H4 (cell line): Measurements from ENCODE around the gene MYOT. TPM values are rescaled to one million over a fixed set of nuclear protein-coding genes. Genes with fewer than 3 reads are reported as not detected.
"Not testable (repeated sequence)": the region's sequence is repeated elsewhere in the genome, so short reads cannot be mapped to it uniquely, and the experiment has no call there.

Source experiments
- DNase-seq: peaks from one replicate; pipeline ENCODE4 v3.0.0-alpha.2; 2015; ENCODE audit warnings: low spot score
- total RNA-seq: library from RNA; depleted of rRNA; stranded (reverse); fragments of >200 nt; shearing (Covaris generic); gene quantifications from 2 replicates; pipeline ENCODE4 v1.2.3, GENCODE V29; 2014; rRNA removed

Gene MYOT
- total RNA-seq, result not detected in 2 replicates

GRCh38 chr5:137867664-137868063, at the start of gene MYOT:
TSS of gene MYOT (plus strand) at chr5:137867860. CDS start at chr5:137870652, 2,792 bp downstream.
- DNase-seq, result no peak

GRCh38 chr5:137819766-137820165, 47.9 kb upstream of the MYOT start:
- DNase-seq, result no peak

- peak; percentile 46 for DNase-seq
Observed at GRCh38 chr5:137822158-137822764, 45.4 kb upstream of the MYOT start.

- DNase-seq, result no peak
Observed at GRCh38 chr5:137822984-137823383, 44.7 kb upstream of the MYOT start.

DNA sequence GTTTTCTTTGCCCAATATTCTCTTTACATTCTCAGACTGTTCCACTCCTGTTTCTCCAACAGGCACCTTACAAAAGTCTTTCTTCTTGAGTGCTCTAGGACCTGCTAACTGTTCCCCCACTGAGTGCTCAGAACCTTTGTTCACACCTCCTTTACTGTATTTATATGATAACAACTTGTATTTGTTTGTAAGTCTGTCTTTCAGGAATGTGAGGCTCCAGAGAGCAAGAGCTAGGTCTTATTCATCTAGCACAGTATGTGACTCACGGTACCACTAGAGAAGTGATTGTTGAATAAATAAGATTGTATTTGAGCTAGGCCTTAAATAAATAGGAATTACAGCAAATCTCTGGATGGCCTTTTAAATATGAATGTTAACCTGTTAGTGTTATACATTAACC, 42.5 kb upstream of the MYOT start:
- DNase-seq, result no peak

GRCh38 chr5:137826067-137826466, 41.6 kb upstream of the MYOT start:
- no peak for DNase-seq

- DNase-seq, result no peak
Observed at GRCh38 chr5:137828180-137828579, 39.5 kb upstream of the MYOT start.

DNA sequence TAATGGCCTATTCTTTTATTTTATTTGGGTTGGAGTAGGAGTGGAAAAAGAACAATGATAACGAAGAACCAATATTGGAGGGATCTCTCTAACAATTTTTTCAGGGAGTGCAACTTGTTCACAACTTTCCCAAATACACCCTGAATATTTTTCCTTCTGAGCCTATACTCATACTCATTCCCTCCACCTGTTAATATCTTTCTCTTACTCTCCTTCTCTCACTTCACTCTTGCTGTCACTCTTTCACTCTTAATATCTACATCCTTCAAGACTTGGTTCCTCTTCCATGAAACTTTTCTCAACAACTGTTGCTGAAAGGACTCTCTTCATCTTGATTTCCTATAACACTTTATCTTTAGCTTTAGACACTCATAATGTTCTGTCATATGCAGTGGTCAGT, 39.0 kb upstream of the MYOT start:
- no peak for DNase-seq

GRCh38 chr5:137831105-137831504, 36.6 kb upstream of the MYOT start:
- DNase-seq, result no peak

DNA sequence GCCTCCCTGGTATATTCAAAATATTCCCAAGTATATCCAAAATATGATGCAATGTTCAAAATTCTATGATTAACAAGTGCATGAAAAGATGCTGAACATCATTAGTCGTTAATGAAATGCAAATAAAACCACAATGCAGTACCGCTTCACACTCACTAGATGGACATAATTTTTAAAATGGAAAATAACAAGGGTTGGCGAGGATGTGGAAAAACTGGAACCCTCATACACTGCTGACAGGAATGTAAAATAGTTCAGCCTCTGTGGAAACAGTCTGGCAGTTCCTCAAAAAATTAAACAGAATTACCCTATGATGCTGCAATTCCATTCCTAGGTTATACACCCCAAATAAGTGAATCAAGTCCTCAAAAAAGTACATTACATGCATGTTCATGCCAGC, 36.1 kb upstream of the MYOT start:
- no peak for DNase-seq

DNA sequence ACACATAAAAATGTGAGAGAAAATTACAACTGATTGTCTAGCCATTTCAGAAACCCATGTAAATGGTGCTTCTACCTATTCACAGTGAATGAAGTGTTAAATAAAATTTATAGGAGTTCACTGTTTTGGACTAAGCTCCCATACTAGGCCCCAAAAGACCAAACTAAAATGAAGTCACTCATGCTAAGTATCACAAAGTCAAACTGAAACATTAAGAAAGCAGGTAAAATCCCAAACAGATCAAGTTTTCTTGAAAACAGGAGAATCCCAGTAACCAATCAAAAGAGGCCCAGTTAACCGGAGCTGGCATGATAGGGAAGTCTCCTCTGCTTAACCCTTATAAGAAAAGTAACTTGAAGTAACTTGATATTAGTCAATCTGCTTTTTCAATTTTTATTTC, 35.2 kb upstream of the MYOT start:
- DNase-seq, result no peak

DNA sequence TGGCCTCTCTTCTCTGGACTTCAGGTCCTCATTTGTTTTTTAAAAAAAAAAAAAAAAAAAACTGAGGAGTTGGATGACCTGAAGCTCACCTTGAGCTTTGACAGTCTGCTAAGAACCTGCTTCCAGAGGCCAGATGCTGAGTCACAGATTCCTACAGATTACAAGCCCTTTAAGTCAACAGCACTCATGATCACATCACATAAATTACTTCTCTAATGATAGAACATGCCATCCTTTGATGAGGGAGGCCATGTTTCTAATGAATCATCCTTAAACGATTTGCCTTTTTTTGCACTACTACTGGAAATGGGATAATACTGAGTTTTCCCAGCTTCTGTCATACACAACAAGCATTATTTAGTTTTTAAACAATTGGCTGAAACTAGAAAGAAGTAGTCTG, 34.2 kb upstream of the MYOT start:
- peak; percentile 80 for DNase-seq

DNA sequence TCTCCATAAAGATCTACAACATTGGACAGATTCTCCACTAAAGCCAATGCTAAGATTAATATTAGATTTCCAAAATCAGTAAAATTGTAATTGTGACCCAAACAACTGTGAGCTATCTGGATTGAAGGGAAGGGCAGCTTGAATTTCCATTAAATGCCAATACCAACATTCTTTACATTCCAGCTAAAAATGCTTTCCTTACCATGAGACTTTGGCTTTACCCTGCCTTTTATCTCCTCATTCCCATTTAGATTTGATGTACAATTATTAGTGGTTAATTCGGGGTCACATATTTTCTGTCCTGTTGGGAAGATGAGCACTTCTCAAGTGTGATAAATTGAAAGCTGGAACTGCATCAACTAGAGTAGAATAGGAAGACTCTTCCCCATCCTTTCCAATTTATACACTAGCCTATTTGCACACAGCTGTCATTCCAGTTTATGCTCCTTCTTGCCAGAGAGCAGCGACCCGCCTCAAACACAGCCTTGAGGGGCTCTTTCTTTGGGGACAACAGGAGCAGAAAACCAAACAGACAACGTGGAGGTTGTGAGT, 33.1 kb upstream of the MYOT start:
- no peak for DNase-seq

DNA sequence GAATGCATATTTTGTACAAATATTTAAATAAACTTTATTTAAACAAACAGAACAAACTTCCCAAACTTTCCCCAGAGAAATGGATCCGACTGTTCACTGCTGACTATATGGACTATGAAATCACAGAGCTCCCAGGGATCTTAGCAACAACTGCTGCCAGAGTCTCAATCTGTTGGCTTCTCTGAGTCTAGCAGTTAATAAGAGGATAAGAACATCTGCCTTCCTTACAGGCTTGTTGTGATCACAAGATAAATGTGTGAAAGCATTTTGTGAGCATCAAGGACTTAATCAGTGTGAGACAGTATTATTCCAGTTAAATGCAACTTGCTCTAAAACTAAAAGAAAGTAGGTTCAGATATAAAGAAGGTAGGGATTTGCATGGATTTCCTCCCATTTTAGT, 31.4 kb upstream of the MYOT start:
- DNase-seq, result no peak

DNA sequence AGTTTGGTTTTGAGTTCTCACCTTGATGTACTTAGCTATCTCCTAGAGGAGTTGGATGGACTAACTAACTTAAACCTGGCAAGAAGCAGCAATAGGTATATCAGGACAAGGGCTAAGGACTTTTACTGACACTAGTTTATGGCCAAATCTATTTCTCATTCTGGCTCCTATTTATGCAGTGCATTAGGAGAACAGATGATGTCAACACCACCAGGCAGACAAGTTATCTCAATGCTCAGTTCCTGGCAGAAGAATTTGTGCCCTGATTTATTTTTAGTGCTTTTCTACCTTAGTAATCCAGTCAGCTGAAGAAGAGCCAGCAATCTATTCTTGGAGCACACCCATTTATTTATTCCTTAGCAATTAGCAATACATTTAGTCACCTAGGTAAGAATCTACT, 30.7 kb upstream of the MYOT start:
- no peak for DNase-seq

GRCh38 chr5:137837491-137838394, 29.9 kb upstream of the MYOT start:
- DNase-seq, result no peak

GRCh38 chr5:137838976-137839375, 28.7 kb upstream of the MYOT start:
- no peak for DNase-seq

DNA sequence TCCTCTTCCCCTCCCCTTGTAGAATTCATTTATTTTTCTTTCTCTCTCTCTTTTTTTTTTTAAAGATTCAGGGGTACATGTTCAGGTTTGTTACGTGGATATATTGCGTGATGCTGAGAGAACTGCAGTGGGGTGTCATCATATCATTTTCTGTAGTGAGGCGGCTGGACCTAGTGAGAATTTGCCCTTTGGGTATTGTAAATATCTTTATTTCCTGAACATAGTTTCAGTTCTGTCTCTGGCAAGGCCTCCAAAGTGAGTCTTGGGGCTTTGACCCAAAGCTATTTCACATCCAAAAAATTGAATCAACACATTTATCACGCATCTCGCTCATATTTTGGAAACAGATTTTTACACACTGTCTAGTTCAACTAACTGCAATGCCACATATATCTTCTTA, 25.4 kb upstream of the MYOT start:
- DNase-seq, result no peak

- DNase-seq, result no peak
Observed at GRCh38 chr5:137843676-137844299, 23.9 kb upstream of the MYOT start.

- no peak for DNase-seq
Observed at GRCh38 chr5:137845472-137845871, 22.2 kb upstream of the MYOT start.

GRCh38 chr5:137847687-137848086, 20.0 kb upstream of the MYOT start:
- DNase-seq, result no peak

DNA sequence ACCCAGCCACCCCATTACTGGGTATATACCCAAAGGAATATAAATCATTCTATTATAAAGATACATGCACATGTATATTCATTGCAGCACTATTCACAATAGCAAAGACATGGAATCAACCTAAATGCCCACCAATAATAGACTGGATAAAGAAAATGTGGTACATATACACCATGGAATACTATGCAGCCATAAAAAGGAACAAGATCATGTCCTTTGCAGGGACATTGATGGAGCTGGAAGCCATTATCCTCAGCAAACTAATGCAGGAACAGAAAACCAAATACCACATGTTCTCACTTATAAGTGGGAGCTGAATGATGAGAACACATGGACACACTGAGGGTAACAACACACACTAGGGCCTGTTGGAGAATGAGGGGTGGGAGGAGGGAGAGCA, 14.5 kb upstream of the MYOT start:
- not testable (repeated sequence) for DNase-seq

DNA sequence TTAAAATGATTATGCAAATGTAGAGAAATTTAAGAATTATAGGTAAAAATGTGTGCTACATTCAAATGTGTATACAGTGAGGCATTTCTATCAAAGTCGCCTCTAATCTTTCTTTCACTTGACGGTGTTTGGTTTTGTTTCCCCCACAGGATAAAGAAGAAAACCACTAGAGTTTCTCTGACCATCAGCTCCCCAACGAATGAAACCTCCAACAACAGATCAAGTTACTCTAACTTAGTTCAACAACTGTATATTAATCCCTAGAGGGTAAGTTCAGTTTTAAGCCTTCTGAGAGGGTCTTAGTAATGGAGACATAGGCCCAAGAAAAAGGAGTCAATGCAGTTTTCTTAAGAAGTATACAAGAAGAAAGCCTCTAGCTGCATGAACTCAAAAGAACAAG, 11.5 kb upstream of the MYOT start:
- no peak for DNase-seq
